Subcutaneous adipose tissue (tissue), 4 donors: ENCODE results near the gene COPS8. TPM values are rescaled to one million over a fixed set of nuclear protein-coding genes. Genes with fewer than 3 reads are reported as not detected.

Experiments
- total RNA-seq, 4 donors: library from RNA; depleted of rRNA; stranded (reverse); fragments of >200 nt; gene quantifications; one replicate each; pipeline ENCODE4 v1.1.0, GENCODE V29; 2016
- TF ChIP-seq, protein P1 (sequence below): fragments of 450-650 bp; IDR thresholded peaks from one replicate; pipeline ENCODE4 v1.5.1; 2016; ENCODE audit warnings: low read depth, mild to moderate bottlenecking, control low read depth, antibody characterized with exemption, moderate library complexity

The COPS8 gene
- total RNA-seq, 4 donors from 2014 or later = 81.0 to 139 (median 124) TPM

DNA sequence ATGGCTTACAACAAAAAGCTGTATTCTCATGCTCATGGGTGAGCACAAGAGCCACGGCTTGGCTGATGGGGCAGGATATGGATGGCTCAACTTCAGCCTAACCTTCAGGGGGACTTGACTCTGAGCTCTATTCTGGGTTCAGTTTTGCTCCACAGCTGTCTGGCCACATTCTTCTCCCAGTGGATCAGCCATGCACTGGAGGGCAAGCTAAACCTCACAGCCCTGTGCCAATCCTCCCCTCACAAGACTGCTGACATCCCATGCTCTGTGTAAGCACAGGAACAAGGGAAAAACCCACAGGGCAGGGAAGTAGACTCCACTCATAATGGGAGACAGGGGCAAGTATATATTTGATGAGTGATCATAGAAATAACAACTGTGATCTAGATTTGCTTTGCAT, 35.6 kb downstream of the COPS8 start:
- TF ChIP-seq, protein P1, sequence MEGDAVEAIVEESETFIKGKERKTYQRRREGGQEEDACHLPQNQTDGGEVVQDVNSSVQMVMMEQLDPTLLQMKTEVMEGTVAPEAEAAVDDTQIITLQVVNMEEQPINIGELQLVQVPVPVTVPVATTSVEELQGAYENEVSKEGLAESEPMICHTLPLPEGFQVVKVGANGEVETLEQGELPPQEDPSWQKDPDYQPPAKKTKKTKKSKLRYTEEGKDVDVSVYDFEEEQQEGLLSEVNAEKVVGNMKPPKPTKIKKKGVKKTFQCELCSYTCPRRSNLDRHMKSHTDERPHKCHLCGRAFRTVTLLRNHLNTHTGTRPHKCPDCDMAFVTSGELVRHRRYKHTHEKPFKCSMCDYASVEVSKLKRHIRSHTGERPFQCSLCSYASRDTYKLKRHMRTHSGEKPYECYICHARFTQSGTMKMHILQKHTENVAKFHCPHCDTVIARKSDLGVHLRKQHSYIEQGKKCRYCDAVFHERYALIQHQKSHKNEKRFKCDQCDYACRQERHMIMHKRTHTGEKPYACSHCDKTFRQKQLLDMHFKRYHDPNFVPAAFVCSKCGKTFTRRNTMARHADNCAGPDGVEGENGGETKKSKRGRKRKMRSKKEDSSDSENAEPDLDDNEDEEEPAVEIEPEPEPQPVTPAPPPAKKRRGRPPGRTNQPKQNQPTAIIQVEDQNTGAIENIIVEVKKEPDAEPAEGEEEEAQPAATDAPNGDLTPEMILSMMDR = no peak

DNA sequence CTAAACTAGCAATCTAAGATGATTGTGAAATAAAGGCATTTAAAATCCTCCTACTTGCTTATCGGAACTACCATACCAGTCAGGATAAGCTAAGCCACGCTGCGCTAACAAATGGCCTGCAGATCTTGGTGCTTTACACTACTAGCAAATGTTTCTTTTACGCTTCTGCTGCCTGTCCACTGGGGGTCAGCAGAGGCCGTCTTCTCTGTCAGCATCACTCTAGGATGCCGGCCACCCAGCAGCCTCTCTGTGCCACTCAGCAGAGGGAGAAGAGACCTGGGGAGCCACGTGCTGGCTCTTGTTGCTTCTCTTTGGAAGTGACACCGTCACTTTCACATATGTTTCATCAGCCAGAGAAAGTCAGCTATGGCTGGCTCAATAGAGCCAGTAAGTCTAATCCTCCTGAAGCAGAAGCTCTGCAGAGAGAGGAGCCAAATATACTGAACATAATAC, 36.6 kb downstream of the COPS8 start:
- TF ChIP-seq, protein P1 = no peak

DNA sequence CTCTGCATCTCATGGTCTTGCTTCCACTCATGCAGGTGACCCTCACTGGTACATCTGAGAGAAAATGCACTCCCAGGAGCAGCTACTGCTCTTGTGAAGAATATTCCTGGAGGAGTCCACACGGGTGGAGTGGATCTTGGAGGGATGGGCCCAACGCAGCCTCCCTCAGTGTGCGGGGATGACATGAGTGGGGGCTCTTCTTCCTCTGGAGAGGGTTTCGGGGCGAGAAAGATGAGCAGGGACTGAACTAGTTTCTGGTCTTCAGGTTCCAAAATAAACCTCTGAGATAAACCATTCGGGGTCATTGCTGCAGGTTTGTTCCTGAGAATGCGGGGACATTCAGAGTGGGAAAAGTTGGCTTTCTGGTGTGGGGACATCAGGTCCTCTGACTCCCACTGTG, 39.1 kb downstream of the COPS8 start:
- TF ChIP-seq, protein P1 = no peak

DNA sequence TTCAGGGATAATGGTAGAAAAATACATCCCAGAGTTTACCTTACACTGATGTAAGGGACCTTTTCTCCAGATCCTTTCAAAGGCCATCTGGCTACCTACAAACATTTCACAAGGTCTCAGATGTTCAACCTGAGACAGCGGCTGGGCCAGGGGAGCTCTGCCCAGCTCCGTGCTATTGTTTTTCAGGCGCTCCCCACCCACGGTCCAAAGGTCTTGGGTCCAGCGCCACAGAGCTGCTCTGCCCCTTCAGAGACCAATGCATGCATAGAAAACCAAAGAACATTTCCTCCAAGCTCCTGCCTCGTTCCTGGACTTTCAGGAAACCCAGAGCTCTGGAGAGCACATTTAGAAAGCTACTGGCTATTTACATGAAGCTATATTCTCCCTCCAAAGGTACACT, 40.3 kb downstream of the COPS8 start:
- TF ChIP-seq, protein P1 = no peak

DNA sequence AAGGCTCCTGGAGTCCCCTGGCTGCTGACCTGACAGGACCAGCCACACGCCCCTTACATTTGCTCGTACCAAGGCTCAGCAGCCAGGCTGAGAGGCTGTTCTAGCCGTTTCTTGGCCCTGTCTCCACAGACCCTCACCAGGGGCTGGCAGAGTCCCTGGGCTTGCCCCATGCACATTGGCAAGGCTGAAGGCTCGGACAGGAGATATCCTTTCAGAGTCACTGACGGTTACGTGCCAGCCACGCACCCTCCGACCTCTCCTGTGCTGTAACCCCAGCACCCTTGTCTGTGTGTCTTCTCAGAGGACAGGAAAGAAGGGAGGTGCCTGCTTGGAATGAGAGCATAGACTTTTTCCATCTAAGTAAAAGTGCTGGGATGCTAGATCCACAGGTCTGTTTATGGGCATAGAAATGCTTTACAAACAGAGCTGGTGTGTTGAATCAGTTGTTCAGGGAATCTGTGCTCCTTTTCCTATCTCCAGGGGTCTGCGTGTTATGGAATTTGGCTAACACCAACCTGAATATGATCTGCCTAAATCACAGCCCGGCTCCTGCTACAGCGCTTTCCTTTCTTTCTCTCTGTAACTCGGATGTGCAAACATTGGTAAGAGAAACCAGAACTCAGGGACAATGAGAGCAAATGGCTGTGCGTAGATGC, 41.0 kb downstream of the COPS8 start:
- TF ChIP-seq, protein P1 = no peak

DNA sequence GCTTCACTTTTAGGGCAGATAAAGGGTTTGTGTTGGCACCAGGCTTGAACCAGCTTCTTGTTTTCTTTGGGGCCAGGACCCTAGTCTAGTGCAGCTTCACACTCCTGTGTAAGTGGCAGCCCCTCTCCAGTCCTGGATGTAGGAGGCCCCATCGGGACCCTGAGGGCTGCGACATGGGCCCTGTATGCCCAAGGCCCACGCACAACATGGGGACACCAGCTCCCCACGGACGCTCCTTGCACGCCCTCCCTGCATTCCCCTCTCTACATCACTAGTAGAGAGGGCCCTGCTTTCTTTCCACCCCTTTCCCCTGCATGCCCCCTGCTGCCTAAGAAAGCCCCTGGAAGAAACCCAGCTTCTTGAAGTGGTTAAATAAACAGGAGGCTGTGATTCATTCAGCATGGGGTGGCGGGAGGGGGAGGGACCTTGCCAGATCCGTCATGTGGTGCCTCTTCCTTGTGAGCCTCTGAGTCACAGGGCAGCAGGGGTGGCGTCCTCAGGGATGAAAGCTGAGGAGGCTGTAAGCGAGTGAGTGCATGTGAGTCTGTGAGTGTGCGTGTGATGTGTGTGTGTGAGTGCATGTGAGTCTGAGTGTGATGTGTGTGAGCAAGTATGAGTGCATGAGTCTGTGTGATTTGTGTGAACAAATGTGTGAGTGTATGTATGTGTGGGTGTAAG, 42.5 kb downstream of the COPS8 start:
- TF ChIP-seq, protein P1 = no peak

DNA sequence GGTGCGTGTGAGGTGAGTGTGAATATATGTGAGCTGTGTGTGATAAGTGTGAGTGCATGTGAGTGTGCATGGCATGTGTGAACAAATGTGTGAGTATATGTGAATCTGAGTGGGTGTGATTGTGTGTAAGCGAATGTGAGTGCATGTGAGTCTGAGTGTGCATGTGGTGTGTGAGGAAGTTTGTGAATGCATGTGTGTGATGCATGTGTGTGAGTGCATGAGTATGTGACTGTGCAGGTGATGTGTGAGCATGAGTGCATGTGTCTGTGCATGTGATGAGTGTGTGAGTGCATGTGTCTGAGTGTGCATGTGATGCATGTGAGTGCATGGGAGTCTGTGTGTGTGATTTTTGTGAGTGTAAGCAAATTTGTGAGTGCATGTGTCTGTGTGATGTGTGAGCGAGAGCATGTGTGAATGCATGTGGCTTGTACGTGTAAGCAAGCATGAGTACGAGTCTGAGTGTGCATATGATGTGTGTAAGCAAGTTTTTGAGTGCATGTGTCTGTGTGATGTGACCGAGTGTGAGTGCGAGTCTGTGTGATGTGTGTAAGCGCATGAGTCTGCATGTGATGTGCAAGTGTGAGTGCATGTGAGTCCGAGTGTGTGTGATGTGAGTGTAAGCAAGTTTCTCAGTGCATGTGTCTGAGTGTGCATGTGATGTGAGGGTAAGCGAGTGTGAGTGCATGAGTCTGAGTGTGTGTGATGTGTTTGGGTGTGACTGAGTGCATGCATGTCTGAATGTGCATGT, 43.3 kb downstream of the COPS8 start:
- TF ChIP-seq, protein P1 = no peak
